Measurements from ENCODE around the gene SMARCB1. TPM values are rescaled to one million over a fixed set of nuclear protein-coding genes. Genes with fewer than 3 reads are reported as not detected.

Gene SMARCB1
- total RNA-seq, 4 donors from 2014 or later: 33.7 to 61.3 (median 54.7) TPM

DNA sequence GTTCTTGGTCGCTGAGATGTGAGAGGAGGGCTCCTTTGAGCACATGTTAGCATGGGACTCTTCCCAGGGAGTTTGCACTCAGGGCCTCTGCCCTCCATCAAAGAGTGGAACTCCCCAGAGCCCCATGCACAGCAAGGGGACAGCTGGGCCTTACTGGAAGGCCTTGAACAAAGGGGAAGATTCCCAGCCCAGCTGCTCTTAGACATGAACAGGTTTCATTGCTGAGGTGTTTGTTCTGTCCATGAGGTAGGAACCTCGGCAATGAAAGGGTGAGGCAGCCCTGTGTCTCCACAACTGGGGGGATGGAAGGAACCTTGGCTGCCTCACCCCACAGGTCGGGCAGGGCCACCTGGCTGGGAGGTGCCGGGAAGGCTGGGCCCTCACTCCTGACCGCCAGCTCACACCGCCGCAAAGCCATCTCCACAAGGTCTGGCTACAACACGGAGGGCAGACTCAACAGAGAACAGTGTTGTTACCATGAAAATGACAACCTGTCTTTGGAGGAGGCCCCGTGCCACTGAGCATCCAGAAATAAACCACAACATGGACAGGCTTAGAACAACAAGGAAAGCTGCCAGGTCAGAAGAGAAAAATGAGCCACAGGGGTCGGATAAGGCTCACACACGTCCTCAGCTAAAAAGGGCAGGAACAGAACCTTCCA lies 48.8 kb downstream of the SMARCB1 start:
- Histone ChIP-seq H3K4me1 (peaks cover 13 to 18% (median 16%) of the 10 kb centered on the region in 4 donors), H3K27me3 (no peaks in the 10 kb centered on the region), H3K27ac (no peak overlapping the region), H3K9me3 (no peaks in the 10 kb centered on the region), H3K36me3 (peaks cover 0 to 16% (median 3%) of the 10 kb centered on the region in 4 donors), H3K4me3 (no peak overlapping the region)
- in situ Hi-C loops (cut with MboI; ENCODE audit: low pct_ligation_motif_present in 1 of 4, low pct_unique_long_range_greater_than_20kb in 1 of 4, low sequenced_read_pairs in 3 of 4) (loop anchor here in 1 of 4 donors (25.0 kb wide), 1 partner anchor 298 kb away; no protein-coding TSS in a partner anchor), intact Hi-C loops (cut with DNase I; ENCODE audit: low total_unique reads) (loop anchor here (2.0 kb wide), 1 partner anchor 31 kb away; no protein-coding TSS in a partner anchor)
- TF ChIP-seq POLR2AphosphoS5 (IDR thresholded peaks at IDR 0.05) (no peak), EP300 (IDR thresholded peaks at IDR 0.05; ENCODE audit: low read depth) (no peak), POLR2A (IDR thresholded peaks at IDR 0.05) (no peak)
- TF ChIP-seq, protein P1, sequence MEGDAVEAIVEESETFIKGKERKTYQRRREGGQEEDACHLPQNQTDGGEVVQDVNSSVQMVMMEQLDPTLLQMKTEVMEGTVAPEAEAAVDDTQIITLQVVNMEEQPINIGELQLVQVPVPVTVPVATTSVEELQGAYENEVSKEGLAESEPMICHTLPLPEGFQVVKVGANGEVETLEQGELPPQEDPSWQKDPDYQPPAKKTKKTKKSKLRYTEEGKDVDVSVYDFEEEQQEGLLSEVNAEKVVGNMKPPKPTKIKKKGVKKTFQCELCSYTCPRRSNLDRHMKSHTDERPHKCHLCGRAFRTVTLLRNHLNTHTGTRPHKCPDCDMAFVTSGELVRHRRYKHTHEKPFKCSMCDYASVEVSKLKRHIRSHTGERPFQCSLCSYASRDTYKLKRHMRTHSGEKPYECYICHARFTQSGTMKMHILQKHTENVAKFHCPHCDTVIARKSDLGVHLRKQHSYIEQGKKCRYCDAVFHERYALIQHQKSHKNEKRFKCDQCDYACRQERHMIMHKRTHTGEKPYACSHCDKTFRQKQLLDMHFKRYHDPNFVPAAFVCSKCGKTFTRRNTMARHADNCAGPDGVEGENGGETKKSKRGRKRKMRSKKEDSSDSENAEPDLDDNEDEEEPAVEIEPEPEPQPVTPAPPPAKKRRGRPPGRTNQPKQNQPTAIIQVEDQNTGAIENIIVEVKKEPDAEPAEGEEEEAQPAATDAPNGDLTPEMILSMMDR (IDR thresholded peaks at IDR 0.05): no peak
- DNase-seq: no peak
- 60 to 72% methylated on average over 1 to 11 of the region's 11 CpGs for WGBS, 2 donors (ENCODE audit: low coverage in 1 of 2)

DNA sequence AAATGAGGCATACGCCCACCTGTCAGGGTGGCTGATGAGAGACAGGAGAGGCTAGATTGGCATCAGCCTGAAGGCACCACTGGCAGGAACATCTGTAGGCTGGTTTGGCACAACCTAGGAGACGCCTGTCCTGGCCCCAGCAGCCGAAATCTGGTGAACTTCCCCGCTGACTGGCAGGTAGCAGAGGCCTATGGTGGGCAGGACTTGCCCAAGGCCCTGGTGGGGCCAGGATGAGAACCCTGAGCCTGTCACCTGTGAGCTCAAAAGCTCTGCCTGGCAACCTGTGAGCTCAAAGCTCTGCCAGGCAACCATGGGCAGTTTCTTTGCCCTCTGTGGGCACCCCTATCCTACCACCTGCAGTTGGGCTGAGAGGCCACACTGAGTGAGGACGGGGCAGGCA lies 49.5 kb downstream of the SMARCB1 start:
- Histone ChIP-seq H3K4me3 (no peak overlapping the region), H3K4me1 (peaks cover 13 to 18% (median 16%) of the 10 kb centered on the region in 4 donors), H3K36me3 (peaks cover 0 to 16% (median 3%) of the 10 kb centered on the region in 4 donors), H3K27ac (peak overlapping the region in 1 of 4 donors; percentile 9), H3K9me3 (no peaks in the 10 kb centered on the region), H3K27me3 (no peaks in the 10 kb centered on the region)
- in situ Hi-C loops (cut with MboI; ENCODE audit: low pct_ligation_motif_present in 1 of 4, low pct_unique_long_range_greater_than_20kb in 1 of 4, low sequenced_read_pairs in 3 of 4) (loop anchor here in 1 of 4 donors (25.0 kb wide), 1 partner anchor 299 kb away; no protein-coding TSS in a partner anchor), intact Hi-C loops (cut with DNase I; ENCODE audit: low total_unique reads) (no loop called here)
- WGBS, 2 donors (ENCODE audit: low coverage in 1 of 2): 92% methylated on average over 5 of the region's 5 CpGs; no CpG with 5 or more reads in 1 of the 2 donors
- DNase-seq: no peak
- TF ChIP-seq EP300 (IDR thresholded peaks at IDR 0.05; ENCODE audit: low read depth): no peak
- TF ChIP-seq, protein P1 (IDR thresholded peaks at IDR 0.05): no peak
- TF ChIP-seq POLR2AphosphoS5 (IDR thresholded peaks at IDR 0.05): no peak
- no peak for TF ChIP-seq POLR2A (IDR thresholded peaks at IDR 0.05)

DNA sequence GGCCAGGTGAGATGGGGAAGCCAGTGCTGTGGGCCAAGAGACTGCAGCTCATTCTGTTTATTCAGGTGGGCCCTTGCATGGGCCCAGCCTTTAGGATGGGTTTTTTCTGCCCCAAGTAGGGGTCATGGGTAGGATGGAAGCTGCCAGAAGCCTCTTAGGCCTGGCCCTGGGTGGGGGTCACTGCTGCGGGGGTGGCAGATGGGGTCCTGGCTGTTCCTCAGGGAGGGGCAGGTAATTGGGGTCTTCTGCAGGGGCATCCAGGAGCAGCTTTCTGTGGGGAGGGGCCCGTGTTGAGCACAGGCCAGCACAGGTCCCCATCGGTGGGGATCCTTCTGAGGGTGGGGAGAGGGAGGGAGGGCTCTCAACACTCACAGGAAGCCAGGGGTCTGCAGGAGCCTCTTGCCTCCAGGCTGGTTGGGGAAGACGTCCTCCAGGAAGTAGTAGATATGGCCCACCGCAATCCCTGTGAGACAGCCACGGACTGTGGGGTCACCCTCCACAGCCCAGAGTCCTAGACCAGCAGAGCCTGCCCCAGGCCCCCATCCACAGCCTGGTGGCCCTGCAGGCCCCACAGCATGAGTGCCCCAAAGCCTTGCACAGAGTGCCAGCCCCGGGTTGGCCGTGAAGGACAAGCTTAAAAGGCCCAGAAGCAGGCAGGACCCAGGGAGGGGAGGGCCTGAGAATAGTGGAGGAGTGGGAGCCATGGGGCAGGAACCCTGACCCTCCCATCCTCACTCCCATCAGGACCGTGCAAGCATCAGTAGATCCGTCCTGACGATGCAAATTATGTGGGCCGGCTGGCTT lies 50.1 kb downstream of the SMARCB1 start:
- intact Hi-C loops (cut with DNase I; ENCODE audit: low total_unique reads) (no loop called here), in situ Hi-C loops (cut with MboI; ENCODE audit: low pct_ligation_motif_present in 1 of 4, low pct_unique_long_range_greater_than_20kb in 1 of 4, low sequenced_read_pairs in 3 of 4) (loop anchor here in 1 of 4 donors (25.0 kb wide), 1 partner anchor 300 kb away; no protein-coding TSS in a partner anchor)
- WGBS, 2 donors (ENCODE audit: low coverage in 1 of 2): 78% methylated on average over 11 of the region's 12 CpGs; no CpG with 5 or more reads in 1 of the 2 donors
- no peaks in the 10 kb centered on the region for H3K9me3 ChIP-seq
- H3K27me3 ChIP-seq: no peaks in the 10 kb centered on the region
- H3K4me1 ChIP-seq: peaks cover 13 to 18% (median 16%) of the 10 kb centered on the region in 4 donors
- H3K27ac ChIP-seq: peak overlapping the region in 2 of 4 donors; percentile 52 to 69
- H3K4me3 ChIP-seq: no peak overlapping the region
- TF ChIP-seq, protein P1 (IDR thresholded peaks at IDR 0.05): no peak
- TF ChIP-seq EP300 (IDR thresholded peaks at IDR 0.05; ENCODE audit: low read depth) (no peak), POLR2AphosphoS5 (IDR thresholded peaks at IDR 0.05) (no peak), POLR2A (IDR thresholded peaks at IDR 0.05) (no peak)
- H3K36me3 ChIP-seq: peaks cover 0 to 16% (median 3%) of the 10 kb centered on the region in 4 donors
- DNase-seq: no peak

DNA sequence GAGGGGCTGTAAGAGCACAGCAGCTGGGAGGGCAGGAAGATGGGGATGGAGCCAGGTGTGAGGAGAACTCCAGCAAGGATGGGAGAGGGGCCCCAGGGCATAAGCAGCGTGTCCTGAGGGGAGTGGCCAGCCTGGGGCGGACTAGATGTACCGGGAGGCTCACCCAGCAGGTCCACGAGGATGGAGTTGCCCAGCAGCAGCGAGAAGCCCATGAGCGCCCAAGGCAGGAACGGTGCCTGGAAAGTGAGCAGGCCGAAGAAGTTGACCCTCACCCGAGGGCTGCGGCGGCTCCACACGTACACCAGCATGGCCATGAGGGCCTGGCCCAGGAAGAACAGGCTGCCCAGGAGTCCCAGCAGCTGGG lies 50.7 kb downstream of the SMARCB1 start:
- H3K36me3 ChIP-seq: peaks cover 0 to 16% (median 3%) of the 10 kb centered on the region in 4 donors
- no peaks in the 10 kb centered on the region for H3K27me3 ChIP-seq
- H3K4me1 ChIP-seq: peaks cover 13 to 18% (median 16%) of the 10 kb centered on the region in 4 donors
- in situ Hi-C loops (cut with MboI; ENCODE audit: low pct_ligation_motif_present in 1 of 4, low pct_unique_long_range_greater_than_20kb in 1 of 4, low sequenced_read_pairs in 3 of 4) (loop anchor here in 1 of 4 donors (25.0 kb wide), 1 partner anchor 300 kb away; no protein-coding TSS in a partner anchor), intact Hi-C loops (cut with DNase I; ENCODE audit: low total_unique reads) (no loop called here)
- H3K9me3 ChIP-seq: no peaks in the 10 kb centered on the region
- peak overlapping the region in 2 of 4 donors; percentile 52 to 69 for H3K27ac ChIP-seq
- no peak for TF ChIP-seq EP300 (IDR thresholded peaks at IDR 0.05; ENCODE audit: low read depth)
- TF ChIP-seq, protein P1 (IDR thresholded peaks at IDR 0.05): no peak
- no peak for TF ChIP-seq POLR2AphosphoS5 (IDR thresholded peaks at IDR 0.05)
- TF ChIP-seq POLR2A (IDR thresholded peaks at IDR 0.05): no peak
- H3K4me3 ChIP-seq: no peak overlapping the region
- WGBS, 2 donors (ENCODE audit: low coverage in 1 of 2): 67 to 89% methylated on average over 1 to 12 of the region's 12 CpGs
- no peak for DNase-seq

All from transverse colon (tissue), 4 donors.